K562 (cell line): ENCODE measurements around the gene ZDHHC14. TPM values are rescaled to one million over a fixed set of nuclear protein-coding genes. Genes with fewer than 3 reads are reported as not detected.

Experiments
- ATAC-seq: fragments of 200-7000 bp; cut with Tn5 transposase; 3 replicates; pipeline ENCODE4 v1.9.1; 2020; ENCODE audit warnings: moderate library complexity
- BruUV-seq: library from RNA; stranded (reverse); fragments of 400-500 nt; replicated peaks from 2 replicates; lab custom pipeline; 2021; lab: Mats Ljungman, UMichigan
- CTCF ChIA-PET: fragments of 300-600 bp; formaldehyde crosslinking; extraction: SDS; loops from one replicate; lab custom pipeline; 2021; ENCODE audit warnings: low intra/inter-chr PET ratio; lab: Yijun Ruan, JAX
- POLR2A ChIA-PET: fragments of 300-600, 350-650 bp; sonication (Branson Sonifier 250); formaldehyde crosslinking; extraction: SDS; loops from one replicate; lab custom pipeline; 2021; ENCODE audit warnings: antibody characterized with exemption, inconsistent platforms; lab: Yijun Ruan, JAX
- DNase-seq, 4 experiments: peaks; one replicate each; pipeline versions ENCODE4 v3.0.0 to v3.0.0-alpha.2; 2011 to 2018; ENCODE audit warnings: low spot score in 3 of 4, mixed read lengths in 3 of 4; ENCODE audit errors: extremely low read depth in 1 of 4
- FAIRE-seq: peaks from 2 replicates; lab custom pipeline; 2011; peaks lifted over from hg19 to GRCh38; lab: Jason Lieb, UNC
- H2AFZ ChIP-seq: 2 replicates; pipeline ENCODE4 v1.6.0; 2011; ENCODE audit warnings: low read depth, low read length, control low read depth, inconsistent platforms
- H3K27ac ChIP-seq: fragments of 200-600 bp; 3 replicates; pipeline ENCODE4 v1.8.0; 2011; ENCODE audit warnings: low read depth, mild to moderate bottlenecking, control low read depth, inconsistent platforms, low read length, moderate library complexity, mixed read lengths; ENCODE audit errors: extremely low read depth
- H3K27me3 ChIP-seq, 2 experiments: fragments of 300-600 bp in 1 of 2; 2 replicates in 1 of 2; 3 replicates in 1 of 2; pipeline versions ENCODE4 v1.6.0 to v1.8.0; 2011; ENCODE audit warnings: inconsistent platforms in 2 of 2, low read length in 2 of 2, mild to moderate bottlenecking in 1 of 2, mixed read lengths in 1 of 2, moderate library complexity in 1 of 2; ENCODE audit not compliant: control insufficient read depth in 2 of 2, insufficient read depth in 2 of 2
- H3K36me3 ChIP-seq: fragments of 300-600 bp; 3 replicates; pipeline ENCODE4 v1.8.0; 2011; ENCODE audit warnings: mild to moderate bottlenecking, low read length, inconsistent platforms; ENCODE audit not compliant: control insufficient read depth, insufficient read depth
- H3K4me1 ChIP-seq, 2 experiments: fragments of 200-600 bp in 1 of 2; replicated peaks in 1 of 2; 2 replicates in 1 of 2; 3 replicates in 1 of 2; pipeline versions ENCODE4 v1.5.1 to v1.8.0; 2011; ENCODE audit warnings: inconsistent platforms in 2 of 2, low read length in 2 of 2, mild to moderate bottlenecking in 1 of 2, mixed read lengths in 1 of 2, moderate library complexity in 1 of 2; ENCODE audit not compliant: control insufficient read depth in 2 of 2, insufficient read depth in 2 of 2
- H3K4me2 ChIP-seq: 2 replicates; pipeline ENCODE4 v1.6.1; 2011; ENCODE audit warnings: low read length, control low read depth, inconsistent platforms, mixed read lengths; ENCODE audit not compliant: insufficient read depth
- H3K4me3 ChIP-seq: fragments of 200-600 bp; sonication (generic), shearing (Covaris generic); 2 replicates; pipeline ENCODE4 v1.5.1; 2016; ENCODE audit warnings: control low read depth, inconsistent platforms
- H3K79me2 ChIP-seq: fragments of 200-600 bp; 3 replicates; pipeline ENCODE4 v1.8.0; 2011; ENCODE audit warnings: low read length, inconsistent platforms; ENCODE audit not compliant: control insufficient read depth, insufficient read depth
- H3K9ac ChIP-seq, 2 experiments: 2 replicates each; pipeline versions ENCODE4 v1.6.0 to v1.6.1; 2011; ENCODE audit warnings: low read depth in 2 of 2, low read length in 2 of 2, control low read depth in 1 of 2, inconsistent platforms in 1 of 2, mild to moderate bottlenecking in 1 of 2, mixed read lengths in 1 of 2; ENCODE audit not compliant: insufficient read depth in 1 of 2
- H3K9me1 ChIP-seq: one replicate; pipeline ENCODE4 v1.6.0; 2011; ENCODE audit warnings: inconsistent platforms, mild to moderate bottlenecking, low read length, moderate library complexity; ENCODE audit not compliant: control insufficient read depth, insufficient read depth
- H3K9me3 ChIP-seq: replicated peaks from 2 replicates; pipeline ENCODE4 v1.5.1; 2011; ENCODE audit warnings: low read depth, low read length, inconsistent platforms; ENCODE audit not compliant: control insufficient read depth, insufficient read depth
- H4K20me1 ChIP-seq: replicated peaks from 2 replicates; pipeline ENCODE4 v1.6.1; 2011; ENCODE audit warnings: low read length, inconsistent platforms, mixed read lengths; ENCODE audit not compliant: control insufficient read depth, insufficient read depth
- CCAR2 ChIP-seq: fragments of 200-400 bp; formaldehyde crosslinking; IDR thresholded peaks from 2 replicates; pipeline ENCODE4 v1.6.1; 2017; ENCODE audit warnings: mild to moderate bottlenecking, low read depth, low read length
- STAT5B ChIP-seq: fragments of 250-450 bp; sonication (Bioruptor Pico); IDR thresholded peaks from 2 replicates; pipeline ENCODE4 v1.8.0; 2021; ENCODE audit warnings: mild to moderate bottlenecking, inconsistent platforms
- ZNF174 ChIP-seq: fragments of 250-450 bp; sonication (Bioruptor Pico); IDR thresholded peaks from 2 replicates; pipeline ENCODE4 v1.4.0; 2020; ENCODE audit warnings: mild to moderate bottlenecking
- ZNF316 ChIP-seq: fragments of 450-650 bp; IDR thresholded peaks from 2 replicates; pipeline ENCODE4 v1.6.1; 2016
- WGBS: fragments of 100-300 bp; shearing (Covaris generic); methylation state at CpG from one replicate; pipeline ENCODE4 v1.1.6; 2016; ENCODE audit warnings: low coverage, mixed read lengths; ENCODE audit not compliant: insufficient coverage; ENCODE audit errors: missing lambda C conversion rate; 5-methylcytosine and 5-hydroxymethylcytosine counted together
- in situ Hi-C: fragments of 300-500 bp; cut with MboI; formaldehyde crosslinking; loops from 4 replicates; pipeline ENCODE4 v1.15.0; 2018; ENCODE audit warnings: inconsistent platforms, mixed read lengths
- intact Hi-C: fragments of 100-400 bp; cut with micrococcal nuclease; formaldehyde crosslinking; loops from 2 replicates; pipeline ENCODE4 v1.14.2; 2022
- polyA plus RNA-seq, 8 experiments: library from polyadenylated mRNA; depleted of rRNA in 4 of 8; stranded (reverse) in 5 of 8; unstranded in 3 of 8; fragments of >200 nt; fragmentation: Nextera tagmentation in 2 of 8; fragmentation: Illumina TruSeq in 1 of 8; extraction: Ambion mirVana in 2 of 8; extraction: Trizol in 1 of 8; gene quantifications; 2 replicates each; pipeline versions ENCODE4 v1.2.1 to v1.2.3, GENCODE V29; 2011 to 2014; ENCODE audit warnings: inconsistent platforms in 1 of 8, missing spikeins in 1 of 8
- total RNA-seq, 7 experiments: library from RNA; depleted of rRNA in 6 of 7; stranded (reverse); fragments of >200 nt in 6 of 7; fragmentation: Illumina TruSeq in 2 of 7; extraction: Trizol in 2 of 7; gene quantifications; 2 replicates each; pipeline versions ENCODE4 v1.2.1 to v1.2.3, GENCODE V29; 2011 to 2021; ENCODE audit warnings: low replicate concordance in 1 of 7
- TF ChIP-seq, protein P1 (sequence below), 2 experiments: fragments of 450-650 bp in 1 of 2; IDR thresholded peaks; 2 replicates each; pipeline ENCODE4 v1.6.1; 2011 to 2017; ENCODE audit warnings: low read depth in 2 of 2, antibody characterized with exemption in 1 of 2, borderline replicate concordance in 1 of 2, low read length in 1 of 2, mild to moderate bottlenecking in 1 of 2, mixed read lengths in 1 of 2; ENCODE audit not compliant: control insufficient read depth in 1 of 2

ZDHHC14 gene
- total and polyA plus RNA-seq, 9 of the 15 experiments (the other 6 are each of a cell fraction or from before 2014, with no cell fraction given): 0.92 to 23.1 (median 13.8) TPM

DNA sequence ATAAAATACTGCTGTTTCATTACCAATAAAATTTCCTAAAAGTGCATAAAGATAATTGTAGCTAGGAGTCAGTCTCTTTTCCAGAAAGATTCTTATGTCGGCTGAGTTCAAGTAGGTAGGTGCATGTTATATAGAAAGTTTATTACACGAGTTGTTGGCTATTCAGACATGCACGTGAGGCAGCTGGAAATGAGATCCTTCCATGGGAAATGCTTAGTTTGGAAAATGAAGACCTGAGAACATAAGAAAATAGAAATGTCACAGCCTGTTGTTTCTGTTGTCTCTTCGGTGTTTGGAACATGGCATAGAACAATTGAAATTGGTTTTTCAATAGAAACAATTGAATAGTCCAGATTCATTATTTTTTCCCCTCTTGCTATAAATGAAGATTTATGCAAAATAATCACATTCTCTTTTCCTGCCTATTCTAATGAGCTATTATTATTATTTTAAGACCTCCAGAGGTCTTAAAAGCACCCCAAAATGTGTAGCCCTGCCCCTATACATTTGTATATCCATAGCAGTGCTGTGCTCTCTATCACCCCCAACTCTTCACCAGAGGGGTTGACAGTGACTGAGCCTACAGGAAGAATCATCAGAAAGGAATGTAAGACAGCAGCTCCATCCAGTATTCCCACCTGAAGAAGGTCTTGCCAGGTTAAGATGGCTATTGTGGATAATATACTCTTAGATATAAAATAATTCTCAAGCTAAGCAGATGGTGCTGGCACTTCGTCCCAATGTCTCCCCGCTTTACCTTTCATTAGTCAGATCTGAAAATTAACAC, 82.2 kb downstream of the ZDHHC14 start:
- H3K9me1 ChIP-seq: no peaks in the 10 kb centered on the region
- DNase-seq: no peak
- H3K4me1 ChIP-seq: peaks cover 43 to 60% of the 10 kb centered on the region in 2 experiments
- no peaks in the 10 kb centered on the region for H3K9me3 ChIP-seq
- no peak for FAIRE-seq
- no peaks in the 10 kb centered on the region for H4K20me1 ChIP-seq
- 81% methylated on average over 6 of the region's 6 CpGs for WGBS
- TF ChIP-seq CCAR2 (no peak), ZNF316 (peak; percentile 8; the same call in 1 of the 2 replicates), STAT5B (0 out of 2 replicates have a peak, but pooled peaks have one; percentile 22), ZNF174 (CRISPR knock-in tag) (no peak)
- TF ChIP-seq, protein P1, sequence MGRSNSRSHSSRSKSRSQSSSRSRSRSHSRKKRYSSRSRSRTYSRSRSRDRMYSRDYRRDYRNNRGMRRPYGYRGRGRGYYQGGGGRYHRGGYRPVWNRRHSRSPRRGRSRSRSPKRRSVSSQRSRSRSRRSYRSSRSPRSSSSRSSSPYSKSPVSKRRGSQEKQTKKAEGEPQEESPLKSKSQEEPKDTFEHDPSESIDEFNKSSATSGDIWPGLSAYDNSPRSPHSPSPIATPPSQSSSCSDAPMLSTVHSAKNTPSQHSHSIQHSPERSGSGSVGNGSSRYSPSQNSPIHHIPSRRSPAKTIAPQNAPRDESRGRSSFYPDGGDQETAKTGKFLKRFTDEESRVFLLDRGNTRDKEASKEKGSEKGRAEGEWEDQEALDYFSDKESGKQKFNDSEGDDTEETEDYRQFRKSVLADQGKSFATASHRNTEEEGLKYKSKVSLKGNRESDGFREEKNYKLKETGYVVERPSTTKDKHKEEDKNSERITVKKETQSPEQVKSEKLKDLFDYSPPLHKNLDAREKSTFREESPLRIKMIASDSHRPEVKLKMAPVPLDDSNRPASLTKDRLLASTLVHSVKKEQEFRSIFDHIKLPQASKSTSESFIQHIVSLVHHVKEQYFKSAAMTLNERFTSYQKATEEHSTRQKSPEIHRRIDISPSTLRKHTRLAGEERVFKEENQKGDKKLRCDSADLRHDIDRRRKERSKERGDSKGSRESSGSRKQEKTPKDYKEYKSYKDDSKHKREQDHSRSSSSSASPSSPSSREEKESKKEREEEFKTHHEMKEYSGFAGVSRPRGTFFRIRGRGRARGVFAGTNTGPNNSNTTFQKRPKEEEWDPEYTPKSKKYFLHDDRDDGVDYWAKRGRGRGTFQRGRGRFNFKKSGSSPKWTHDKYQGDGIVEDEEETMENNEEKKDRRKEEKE (IDR thresholded peaks at IDR 0.05; ENCODE audit: borderline replicate concordance in 1 of 2, control insufficient read depth in 1 of 2, low read depth in 2 of 2, low read length in 1 of 2): 0 out of 4 replicates have a peak, but pooled peaks of 1 of the 2 experiments have one; percentile 36
- H3K4me3 ChIP-seq: no peak overlapping the region
- no peak overlapping the region for H2AFZ ChIP-seq
- 0 out of 4 replicates have a peak overlapping the region, but pooled peaks of 1 of the 2 experiments have one; percentile 20 for H3K9ac ChIP-seq
- in situ Hi-C loops (no loop called here), intact Hi-C loops (loop anchor here (5.0 kb wide), 3 partner anchors 134 to 204 kb away; no protein-coding TSS in a partner anchor)
- POLR2A ChIA-PET: interaction anchor here (0.6 to 1.9 kb wide), 6 partner anchors 10 to 188 kb away, joined by 3 to 6 read pairs (median 3); no protein-coding TSS in a partner anchor
- no peaks in the 10 kb centered on the region for H3K27me3 ChIP-seq
- no TSS peak for BruUV-seq
- peaks cover 55% of the 10 kb centered on the region for H3K79me2 ChIP-seq
- H3K27ac ChIP-seq: peak overlapping the region; percentile 49; the same call in 1 of the 3 replicates
- ATAC-seq: no peak
- CTCF ChIA-PET: no interaction called here
- no peaks in the 10 kb centered on the region for H3K36me3 ChIP-seq
- H3K4me2 ChIP-seq: no peak overlapping the region
